Skeletal muscle satellite cell (primary cell): Measurements from ENCODE around the gene TARBP2.

Experiments
- H3K27me3 ChIP-seq: 2 replicates; pipeline ENCODE4 v1.7.0; 2013; ENCODE audit warnings: low read length; ENCODE audit not compliant: control insufficient read depth, insufficient read depth
- H3K36me3 ChIP-seq: 2 replicates; pipeline ENCODE4 v1.7.0; 2013; ENCODE audit warnings: mild to moderate bottlenecking, control low read depth, low read length; ENCODE audit not compliant: insufficient read depth
- H3K4me1 ChIP-seq: 2 replicates; pipeline ENCODE4 v1.7.0; 2013; ENCODE audit warnings: low read length; ENCODE audit not compliant: control insufficient read depth, insufficient read depth
- H3K4me2 ChIP-seq: 2 replicates; pipeline ENCODE4 v1.7.0; 2013; ENCODE audit warnings: mild to moderate bottlenecking, low read length
- H3K4me3 ChIP-seq: 2 replicates; pipeline ENCODE4 v1.7.0; 2013; ENCODE audit warnings: low read length
- H3K9ac ChIP-seq: 2 replicates; pipeline ENCODE4 v1.7.0; 2013; ENCODE audit warnings: mild to moderate bottlenecking, low read depth, low read length, moderate library complexity
- H3K9me3 ChIP-seq: replicated peaks from 2 replicates; pipeline ENCODE4 v1.7.0; 2013; ENCODE audit warnings: mild to moderate bottlenecking, control low read depth, low read length

TARBP2 gene

DNA sequence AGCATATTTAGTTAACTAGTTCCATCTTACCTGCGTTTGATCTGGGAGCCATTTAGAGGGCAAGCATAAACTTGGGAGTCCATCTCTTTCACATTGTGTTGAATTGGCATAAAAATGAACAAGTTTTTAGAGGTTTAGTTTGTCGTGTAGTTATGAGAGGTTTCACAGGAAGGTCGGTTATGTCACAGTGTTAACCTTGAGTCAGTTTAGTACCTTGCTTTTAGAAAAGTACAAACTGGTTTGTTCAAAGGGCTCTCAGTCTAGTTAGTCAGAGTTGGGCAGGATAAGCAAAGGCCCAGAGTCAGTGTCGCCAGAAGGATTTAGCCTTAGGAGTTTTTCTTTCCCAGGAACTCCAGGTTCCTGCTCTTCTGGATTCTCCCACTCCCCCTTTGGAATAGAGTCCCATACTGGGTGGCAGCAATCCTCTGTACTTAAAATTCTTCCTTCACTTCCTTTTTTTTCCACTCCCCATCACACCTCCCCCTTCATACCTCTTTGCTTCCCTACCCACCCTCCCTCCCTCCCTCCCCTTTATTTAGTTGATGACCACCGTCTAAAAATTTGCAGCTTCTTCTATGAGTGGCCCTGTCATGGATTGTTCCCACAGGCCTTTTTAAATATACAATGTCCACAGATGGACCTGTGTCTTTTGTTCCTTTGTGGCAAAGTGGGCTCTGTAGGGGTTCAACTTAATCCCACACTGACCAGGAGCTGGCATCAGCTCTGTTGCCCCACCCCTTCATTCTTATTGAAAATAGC is 37.1 kb upstream of the TARBP2 start:
- Histone ChIP-seq H3K9me3 (no peaks in the 10 kb centered on the region), H3K36me3 (peaks cover 98% of the 10 kb centered on the region), H3K4me1 (no peaks in the 10 kb centered on the region), H3K4me2 (no peak overlapping the region), H3K9ac (no peak overlapping the region), H3K27me3 (no peaks in the 10 kb centered on the region), H3K4me3 (no peak overlapping the region)

DNA sequence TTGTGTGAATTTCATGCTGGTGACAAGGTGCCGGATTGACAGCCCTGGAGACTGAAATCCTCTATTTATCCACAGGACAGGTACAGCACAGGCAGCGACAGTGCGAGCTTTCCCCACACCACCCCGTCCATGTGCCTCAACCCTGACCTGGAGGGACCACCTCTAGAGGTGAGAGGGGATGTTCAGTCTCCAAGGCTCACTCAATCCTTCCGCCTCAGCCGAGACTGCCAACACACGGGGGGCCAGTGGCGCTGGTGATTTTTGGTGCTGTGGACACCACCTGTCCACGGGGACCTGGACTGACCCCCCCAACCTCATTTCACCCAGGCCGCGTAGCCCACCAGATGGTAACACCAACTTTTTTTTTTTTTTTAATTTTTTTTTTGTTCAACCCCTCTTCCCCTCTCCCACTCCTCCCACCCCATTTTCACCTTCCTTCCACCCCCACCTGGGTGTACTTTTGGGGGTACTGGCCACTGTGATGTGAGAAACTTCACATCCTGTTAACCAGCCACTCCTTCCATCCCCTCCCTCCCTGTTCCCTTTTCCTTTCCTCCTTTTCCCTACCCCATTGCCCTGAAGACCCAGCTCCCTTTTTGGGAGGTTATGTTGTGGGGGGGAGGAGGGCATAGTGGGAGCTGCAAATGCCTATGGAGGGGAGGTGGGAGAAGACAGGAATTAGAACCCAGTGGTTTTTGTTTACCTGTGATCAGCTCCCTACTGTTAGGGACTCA is 36.2 kb upstream of the TARBP2 start:
- Histone ChIP-seq H3K27me3 (no peaks in the 10 kb centered on the region), H3K9ac (no peak overlapping the region), H3K4me3 (no peak overlapping the region), H3K9me3 (no peaks in the 10 kb centered on the region), H3K4me1 (no peaks in the 10 kb centered on the region), H3K4me2 (no peak overlapping the region), H3K36me3 (peaks cover 98% of the 10 kb centered on the region)

DNA sequence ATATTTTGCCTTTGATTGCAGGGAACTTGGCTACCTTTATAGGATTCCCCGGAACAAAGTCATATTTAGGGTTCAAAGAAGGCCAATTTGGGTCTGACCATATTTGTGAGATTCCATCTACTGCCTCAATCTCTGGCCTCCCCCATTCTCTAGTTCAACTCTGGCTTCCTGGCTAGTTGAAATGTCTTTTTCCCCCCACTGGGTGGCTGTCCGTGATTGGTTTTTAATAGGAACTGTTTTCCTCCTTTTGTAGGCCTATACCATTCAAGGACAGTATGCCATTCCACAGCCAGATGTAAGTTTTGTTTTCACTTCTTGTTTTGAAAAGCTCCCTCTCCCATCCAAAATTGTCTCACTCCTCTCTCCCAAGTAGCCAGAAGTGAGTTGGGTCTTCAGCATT is 35.4 kb upstream of the TARBP2 start:
- Histone ChIP-seq H3K27me3 (no peaks in the 10 kb centered on the region), H3K4me1 (no peaks in the 10 kb centered on the region), H3K36me3 (peaks cover 97% of the 10 kb centered on the region), H3K9ac (no peak overlapping the region), H3K9me3 (no peaks in the 10 kb centered on the region), H3K4me3 (no peak overlapping the region), H3K4me2 (no peak overlapping the region)

DNA sequence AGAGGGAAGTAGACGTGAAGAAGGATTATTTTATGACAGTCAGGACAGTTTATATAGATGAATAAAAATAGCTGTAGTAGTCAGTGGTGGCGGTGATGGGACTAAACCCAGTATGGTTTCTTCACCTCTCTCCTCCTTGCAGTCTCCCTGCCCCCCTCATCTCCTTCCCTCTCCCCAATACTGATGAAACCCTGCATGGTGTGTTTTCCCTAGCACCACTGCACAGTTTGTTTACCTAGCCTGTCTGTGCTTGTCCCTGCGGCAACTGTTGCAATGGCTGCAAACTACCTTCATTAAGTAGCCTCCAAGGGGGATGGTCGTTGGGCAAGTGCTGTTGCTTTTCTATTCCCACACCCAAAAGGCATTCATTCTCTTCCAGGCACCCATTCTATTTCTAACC is 34.4 kb upstream of the TARBP2 start:
- Histone ChIP-seq H3K9me3 (no peaks in the 10 kb centered on the region), H3K4me2 (no peak overlapping the region), H3K9ac (no peak overlapping the region), H3K27me3 (no peaks in the 10 kb centered on the region), H3K4me1 (no peaks in the 10 kb centered on the region), H3K36me3 (peaks cover 97% of the 10 kb centered on the region), H3K4me3 (no peak overlapping the region)

DNA sequence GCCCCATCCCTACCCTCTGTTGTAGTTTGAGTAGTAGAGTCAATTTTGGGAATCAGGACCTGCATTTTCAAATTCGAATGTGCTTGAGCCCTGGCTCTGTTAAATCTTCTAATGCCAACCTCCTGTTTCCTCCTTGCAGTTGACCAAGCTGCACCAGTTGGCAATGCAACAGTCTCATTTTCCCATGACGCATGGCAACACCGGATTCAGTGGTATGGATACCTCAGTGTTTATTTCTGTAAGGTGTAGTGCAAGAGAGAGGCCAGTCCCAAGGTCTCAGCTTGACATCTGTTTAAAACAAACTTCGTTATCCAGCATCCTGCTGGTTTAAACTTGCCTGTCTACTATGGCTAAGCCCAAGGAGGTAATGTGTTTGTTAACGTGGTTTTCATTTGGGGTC is 34.0 kb upstream of the TARBP2 start:
- H3K27me3 ChIP-seq: no peaks in the 10 kb centered on the region
- H3K4me3 ChIP-seq: no peak overlapping the region
- peaks cover 97% of the 10 kb centered on the region for H3K36me3 ChIP-seq
- H3K4me2 ChIP-seq: no peak overlapping the region
- H3K9ac ChIP-seq: no peak overlapping the region
- H3K4me1 ChIP-seq: peaks cover 2% of the 10 kb centered on the region
- H3K9me3 ChIP-seq: no peaks in the 10 kb centered on the region

DNA sequence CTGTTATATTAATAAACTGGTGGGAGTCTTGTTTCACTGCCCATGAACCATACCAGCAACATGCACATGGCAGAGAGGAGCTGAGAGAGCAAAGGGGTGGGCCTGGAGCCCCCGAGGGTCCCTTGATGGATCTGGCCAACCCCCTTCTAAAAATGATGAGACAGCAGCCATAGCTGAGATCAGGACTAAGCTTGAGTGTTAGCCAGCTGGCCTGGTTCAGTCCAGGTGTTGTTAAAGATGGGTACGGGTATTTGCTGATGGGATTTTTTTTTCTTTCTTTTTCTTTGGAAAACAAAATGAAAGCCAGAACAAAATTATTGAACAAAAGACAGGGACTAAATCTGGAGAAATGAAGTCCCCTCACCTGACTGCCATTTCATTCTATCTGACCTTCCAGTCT is 33.2 kb upstream of the TARBP2 start:
- H3K4me3 ChIP-seq: no peak overlapping the region
- H3K27me3 ChIP-seq: no peaks in the 10 kb centered on the region
- peaks cover 97% of the 10 kb centered on the region for H3K36me3 ChIP-seq
- peaks cover 10% of the 10 kb centered on the region for H3K4me1 ChIP-seq
- no peak overlapping the region for H3K9ac ChIP-seq
- no peaks in the 10 kb centered on the region for H3K9me3 ChIP-seq
- H3K4me2 ChIP-seq: no peak overlapping the region

DNA sequence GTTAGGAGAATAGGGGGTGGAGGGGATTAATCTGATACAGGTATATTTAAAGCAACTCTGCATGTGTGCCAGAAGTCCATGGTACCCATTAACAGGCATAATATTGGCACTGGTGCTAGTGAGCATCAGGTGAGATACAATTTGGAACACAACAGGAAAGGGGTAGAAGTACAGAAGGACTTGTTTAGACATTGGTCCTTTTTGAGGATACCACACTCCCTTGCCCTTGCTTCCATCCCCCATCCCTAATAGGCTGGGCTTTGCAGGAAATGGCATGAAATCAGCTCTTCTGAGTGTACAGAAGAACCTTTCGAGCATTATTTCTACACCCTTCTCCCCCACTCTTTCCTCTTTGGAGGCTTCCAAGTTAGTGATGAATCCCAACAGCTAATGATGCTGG is 32.8 kb upstream of the TARBP2 start:
- Histone ChIP-seq H3K27me3 (no peaks in the 10 kb centered on the region), H3K36me3 (peaks cover 97% of the 10 kb centered on the region), H3K4me3 (no peak overlapping the region), H3K9ac (no peak overlapping the region), H3K4me1 (peaks cover 10% of the 10 kb centered on the region), H3K4me2 (no peak overlapping the region), H3K9me3 (no peaks in the 10 kb centered on the region)

DNA sequence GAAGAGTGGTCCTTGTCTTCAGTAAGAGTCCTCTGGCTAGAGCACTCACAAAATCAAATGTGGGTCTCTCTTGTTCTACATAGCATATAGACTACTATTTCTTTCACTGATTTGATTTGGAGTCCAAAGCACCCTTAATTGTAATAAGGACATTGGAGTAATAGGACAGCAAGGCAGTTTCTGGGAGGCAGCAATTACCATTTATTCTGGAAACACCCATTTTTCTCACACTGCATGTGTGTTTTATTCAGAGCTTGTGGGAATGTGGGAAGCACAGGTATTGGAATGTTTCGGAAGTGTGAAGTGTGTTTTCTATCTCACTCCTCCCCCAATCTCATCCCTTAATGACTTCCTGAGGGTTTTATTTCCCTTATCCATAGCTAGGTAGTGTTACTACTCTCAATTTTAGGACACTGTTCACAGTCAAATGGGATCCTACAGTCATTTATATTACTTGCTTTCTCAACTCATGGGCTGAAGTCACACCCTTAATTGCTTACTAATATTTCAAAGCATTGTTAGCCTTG is 29.0 kb upstream of the TARBP2 start:
- Histone ChIP-seq H3K9ac (no peak overlapping the region), H3K27me3 (no peaks in the 10 kb centered on the region), H3K4me3 (no peak overlapping the region), H3K9me3 (no peaks in the 10 kb centered on the region), H3K36me3 (peaks cover 98% of the 10 kb centered on the region), H3K4me2 (no peak overlapping the region), H3K4me1 (peaks cover 14% of the 10 kb centered on the region)

DNA sequence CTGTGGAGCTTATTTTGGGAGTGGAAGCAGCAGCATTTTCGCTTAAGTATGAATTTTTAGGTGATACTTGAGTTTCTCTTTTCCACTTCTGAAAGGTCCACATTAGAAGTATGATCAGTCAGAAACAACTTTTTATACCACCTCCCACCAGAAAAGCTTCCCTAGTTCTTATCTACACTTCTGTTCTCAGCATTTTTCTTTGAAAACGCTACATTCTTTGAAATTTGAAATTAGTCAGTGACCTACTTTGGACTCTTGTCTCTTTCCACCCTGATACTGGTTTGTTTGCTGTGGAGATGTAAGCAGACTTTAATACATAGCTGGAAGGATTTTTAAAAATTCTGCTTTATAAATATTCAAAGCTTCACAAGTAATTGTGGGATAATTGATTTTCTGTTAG is 27.0 kb upstream of the TARBP2 start:
- Histone ChIP-seq H3K4me3 (no peak overlapping the region), H3K9me3 (no peaks in the 10 kb centered on the region), H3K36me3 (peaks cover 96% of the 10 kb centered on the region), H3K9ac (no peak overlapping the region), H3K4me2 (no peak overlapping the region), H3K4me1 (peaks cover 22% of the 10 kb centered on the region), H3K27me3 (no peaks in the 10 kb centered on the region)

DNA sequence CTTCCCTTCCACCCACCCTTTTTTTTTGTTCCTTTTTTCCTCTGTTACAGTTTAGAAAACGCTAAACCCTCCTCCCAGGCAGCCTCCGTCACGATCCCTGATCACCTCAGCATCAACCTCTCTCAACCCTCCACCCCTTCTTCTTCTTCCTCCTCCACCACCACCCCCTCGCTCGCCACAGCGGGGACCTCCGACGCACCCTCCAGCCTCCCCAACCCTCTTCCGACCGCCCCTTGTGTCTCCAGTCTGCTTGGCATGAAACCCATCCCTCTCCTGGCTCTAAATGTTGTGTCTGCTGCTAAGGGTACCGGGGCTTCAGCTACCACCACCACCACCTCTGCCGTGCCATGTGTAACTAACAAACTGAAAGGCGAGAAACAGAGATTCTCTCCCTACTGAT is 26.3 kb upstream of the TARBP2 start:
- Histone ChIP-seq H3K4me2 (no peak overlapping the region), H3K27me3 (no peaks in the 10 kb centered on the region), H3K9me3 (no peaks in the 10 kb centered on the region), H3K4me1 (peaks cover 28% of the 10 kb centered on the region), H3K36me3 (peaks cover 96% of the 10 kb centered on the region), H3K4me3 (no peak overlapping the region), H3K9ac (no peak overlapping the region)

DNA sequence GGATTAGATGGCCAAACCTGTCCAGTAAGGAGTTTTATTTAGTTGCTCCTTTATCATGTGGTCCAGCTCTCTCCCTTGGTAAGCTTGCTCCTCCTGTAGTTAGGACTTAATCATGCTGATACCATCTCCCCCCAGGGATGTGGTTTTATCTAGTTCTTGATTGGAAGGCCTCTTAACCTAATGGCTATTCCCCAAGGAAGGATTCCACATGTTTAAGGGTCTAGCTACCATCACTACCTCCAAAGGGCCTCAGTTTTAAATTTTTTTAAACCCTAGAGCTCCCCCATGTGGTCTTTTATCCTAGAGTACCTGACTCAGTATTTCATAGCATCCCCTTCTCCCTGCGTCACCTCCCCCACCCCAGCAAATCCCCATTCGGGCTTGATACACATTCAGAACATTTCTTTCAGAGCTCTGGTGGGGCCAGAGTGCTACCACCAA is 24.3 kb upstream of the TARBP2 start:
- H3K4me3 ChIP-seq: no peak overlapping the region
- H3K36me3 ChIP-seq: peaks cover 89% of the 10 kb centered on the region
- no peak overlapping the region for H3K9ac ChIP-seq
- H3K9me3 ChIP-seq: no peaks in the 10 kb centered on the region
- peaks cover 46% of the 10 kb centered on the region for H3K4me1 ChIP-seq
- H3K4me2 ChIP-seq: no peak overlapping the region
- H3K27me3 ChIP-seq: no peaks in the 10 kb centered on the region
